HG03469 (cell line): ENCODE results near the gene RASD1.

Source experiments
- ATAC-seq: cut with Tn5 transposase; IDR thresholded peaks from one replicate; pipeline ENCODE4 v1.9.1; 2021; ENCODE audit warnings: mild to moderate bottlenecking, moderate library complexity, moderate number of reproducible peaks; ENCODE audit not compliant: unreplicated experiment

The RASD1 gene, protein sequence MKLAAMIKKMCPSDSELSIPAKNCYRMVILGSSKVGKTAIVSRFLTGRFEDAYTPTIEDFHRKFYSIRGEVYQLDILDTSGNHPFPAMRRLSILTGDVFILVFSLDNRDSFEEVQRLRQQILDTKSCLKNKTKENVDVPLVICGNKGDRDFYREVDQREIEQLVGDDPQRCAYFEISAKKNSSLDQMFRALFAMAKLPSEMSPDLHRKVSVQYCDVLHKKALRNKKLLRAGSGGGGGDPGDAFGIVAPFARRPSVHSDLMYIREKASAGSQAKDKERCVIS

DNA sequence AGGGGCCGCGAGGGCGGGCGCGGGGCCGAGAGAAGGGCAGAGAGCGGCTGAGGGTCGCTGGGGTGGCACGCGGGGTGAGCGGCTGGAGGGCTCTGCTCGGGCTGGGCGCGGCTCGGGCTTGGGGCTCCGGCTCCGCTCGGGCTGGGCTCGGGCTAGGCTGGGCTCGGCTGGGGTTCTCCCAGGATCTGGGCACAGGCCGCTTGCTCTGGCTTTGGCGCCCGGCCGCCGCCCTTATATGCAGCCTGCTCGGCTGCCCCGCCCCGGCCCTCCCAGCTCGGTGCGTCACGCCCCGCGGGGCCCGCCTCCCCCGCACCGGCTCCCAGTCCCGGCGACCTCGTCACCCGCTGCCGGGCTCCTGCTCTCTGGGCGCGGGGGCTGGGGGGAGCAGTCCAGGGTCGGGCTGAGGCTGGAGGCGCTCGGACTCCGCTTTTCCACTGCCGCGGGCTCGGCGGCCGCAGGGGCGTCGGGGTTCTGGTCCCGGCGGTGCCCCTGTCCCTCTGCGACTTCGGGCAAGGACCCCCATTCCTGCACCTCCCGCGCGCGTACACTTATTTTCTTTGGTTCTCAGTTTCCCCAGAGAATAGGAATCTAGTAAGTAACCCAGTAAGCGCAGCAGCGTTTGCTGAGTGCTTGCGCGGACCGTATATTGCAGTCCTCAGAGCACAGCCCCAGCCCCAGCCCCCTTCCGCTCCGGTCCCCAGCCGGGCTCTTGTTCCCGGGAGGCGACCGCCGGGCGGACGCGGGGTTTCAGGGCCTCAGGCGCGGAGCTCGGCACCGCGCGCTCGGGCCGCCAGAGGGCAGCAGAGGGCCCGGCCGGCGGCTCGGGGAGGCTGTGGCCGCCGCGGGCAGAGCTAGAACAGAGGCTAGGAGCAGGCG, at the start of gene RASD1:
Gene RASD1 (minus strand): TSS at position 207 of the 876 bp plus-strand sequence. CDS start 214 bp downstream, outside the sequence.
- ATAC-seq, result peak; percentile 54

- ATAC-seq, result no peak
These were observed 49.8 kb upstream of the RASD1 start for GRCh38 chr17:17545984-17546383.

GRCh38 chr17:17545031-17545820, 49.0 kb upstream of the RASD1 start:
- no peak for ATAC-seq

DNA sequence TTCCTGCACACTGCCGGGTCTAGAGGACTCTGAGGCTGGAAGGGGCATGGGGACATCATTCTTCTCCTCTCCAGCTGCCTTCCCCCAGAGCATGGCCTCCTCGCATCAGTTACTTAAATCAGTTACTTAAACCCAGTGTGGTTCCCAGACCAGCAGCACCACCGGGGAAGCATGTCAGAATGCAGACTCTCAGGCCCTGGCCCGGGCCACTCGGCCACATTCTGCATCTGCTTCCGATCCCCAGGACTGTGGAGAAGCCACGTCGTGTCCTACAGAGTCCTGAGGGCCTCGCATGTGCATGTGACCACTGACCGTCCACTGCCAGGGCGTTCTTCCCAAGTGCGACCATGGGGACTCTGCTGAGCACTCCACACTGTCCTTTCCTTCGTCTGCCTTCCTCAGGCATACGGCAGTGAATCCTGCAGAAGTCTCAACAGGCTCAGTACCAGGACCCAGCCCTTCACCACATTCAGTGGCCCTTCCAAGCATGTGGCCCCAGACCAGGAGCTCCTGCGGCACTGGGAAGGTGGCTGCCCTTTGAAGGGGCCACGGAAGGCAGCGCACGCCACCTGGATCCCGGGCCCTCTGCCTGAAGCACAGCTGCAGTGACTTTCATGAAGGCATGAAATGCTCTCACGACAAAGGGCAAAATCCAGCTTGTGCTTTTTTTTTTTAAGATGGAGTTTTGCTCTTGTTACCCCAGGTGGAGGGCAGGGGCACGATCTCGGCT, 46.9 kb upstream of the RASD1 start:
- no peak for ATAC-seq

GRCh38 chr17:17541640-17542001, 45.4 kb upstream of the RASD1 start:
- ATAC-seq, result no peak

- ATAC-seq, result no peak
These were observed 44.9 kb upstream of the RASD1 start for GRCh38 chr17:17540935-17541639.

- ATAC-seq, result no peak
These were observed 44.2 kb upstream of the RASD1 start for GRCh38 chr17:17540278-17540906.

DNA sequence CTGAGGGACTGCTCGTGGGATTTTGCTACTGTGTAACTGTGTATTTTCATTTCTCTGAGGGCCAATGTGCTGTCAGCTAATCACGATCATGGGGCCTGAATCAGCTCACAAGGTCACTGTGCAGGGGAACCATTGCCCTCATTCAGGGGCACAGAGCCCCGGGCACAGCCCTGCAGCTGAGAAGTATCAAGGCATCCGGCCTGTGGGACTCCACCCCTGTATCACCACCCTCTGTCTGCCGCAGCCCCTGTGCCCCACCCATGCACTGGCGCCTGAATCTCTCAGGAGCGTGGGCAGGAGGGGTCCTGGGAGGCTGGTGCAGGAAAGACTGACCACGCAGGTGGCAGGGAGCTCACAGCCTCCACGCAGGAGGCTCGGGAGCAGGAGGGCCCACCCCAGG, 43.4 kb upstream of the RASD1 start:
- ATAC-seq, result no peak

- no peak for ATAC-seq
These were observed 42.5 kb upstream of the RASD1 start for GRCh38 chr17:17538417-17539391.

DNA sequence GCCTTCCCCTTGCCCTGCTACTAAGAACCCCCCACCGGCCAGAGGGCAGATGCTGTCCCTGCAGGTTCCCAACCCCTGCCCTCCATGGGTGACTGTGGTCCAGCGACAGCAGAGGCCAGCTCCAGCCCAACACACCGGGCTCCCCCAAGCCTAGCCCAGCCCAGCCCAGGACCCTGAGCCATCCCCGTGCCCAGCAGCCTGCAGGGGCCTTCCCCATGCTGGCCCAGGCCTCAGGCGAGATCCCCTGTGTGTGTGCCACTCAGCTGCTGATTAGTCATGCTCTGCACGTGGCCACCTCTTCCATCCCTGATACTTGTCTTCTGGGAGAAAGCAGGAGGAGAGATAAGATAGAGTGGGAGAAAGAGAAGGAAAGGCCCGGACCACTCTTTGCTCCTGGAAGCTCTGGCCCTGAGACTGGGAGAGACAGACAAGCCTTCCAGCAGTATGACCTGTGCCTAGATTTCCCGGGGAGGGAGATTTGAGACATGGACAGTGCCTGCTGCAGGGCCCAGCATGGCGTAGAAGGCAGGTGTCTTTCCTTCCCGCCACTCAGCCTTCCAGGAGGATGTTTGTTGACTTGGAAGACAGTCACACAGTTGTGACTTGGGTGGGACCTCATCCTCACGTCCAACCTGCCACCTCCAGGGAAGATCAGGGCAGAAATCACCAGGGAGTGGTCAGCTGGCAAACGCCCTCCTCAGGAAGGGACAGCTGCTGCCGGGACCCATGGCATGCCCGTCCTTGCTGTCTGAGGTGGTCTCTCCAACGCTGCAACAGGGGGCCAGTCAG, 41.3 kb upstream of the RASD1 start:
- no peak for ATAC-seq

- ATAC-seq, result no peak
These were observed 40.5 kb upstream of the RASD1 start for GRCh38 chr17:17536702-17537101.

DNA sequence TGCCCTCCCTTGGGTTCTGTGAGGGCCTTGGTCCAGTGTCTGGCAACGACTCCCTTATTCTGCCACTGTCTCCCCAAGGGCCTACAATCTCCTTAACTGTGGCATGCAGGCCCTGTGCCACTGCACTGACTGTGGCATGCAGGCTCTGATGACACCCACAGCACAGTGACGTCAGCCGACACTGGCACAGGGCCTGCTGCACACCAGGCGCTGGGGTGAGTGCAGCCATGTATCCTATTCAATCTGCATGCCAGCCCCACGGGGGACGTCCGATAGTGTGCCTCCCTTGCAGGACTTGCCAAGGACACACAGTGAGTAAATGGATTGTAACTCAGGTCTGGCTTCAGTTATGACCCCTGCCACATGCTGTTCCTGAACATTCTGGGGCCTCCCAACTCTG, 39.8 kb upstream of the RASD1 start:
- ATAC-seq, result no peak

- no peak for ATAC-seq
These were observed 37.8 kb upstream of the RASD1 start for GRCh38 chr17:17533901-17534441.

- no peak for ATAC-seq
These were observed 36.8 kb upstream of the RASD1 start for GRCh38 chr17:17532991-17533390.

- no peak for ATAC-seq
These were observed 35.0 kb upstream of the RASD1 start for GRCh38 chr17:17531156-17531555.

DNA sequence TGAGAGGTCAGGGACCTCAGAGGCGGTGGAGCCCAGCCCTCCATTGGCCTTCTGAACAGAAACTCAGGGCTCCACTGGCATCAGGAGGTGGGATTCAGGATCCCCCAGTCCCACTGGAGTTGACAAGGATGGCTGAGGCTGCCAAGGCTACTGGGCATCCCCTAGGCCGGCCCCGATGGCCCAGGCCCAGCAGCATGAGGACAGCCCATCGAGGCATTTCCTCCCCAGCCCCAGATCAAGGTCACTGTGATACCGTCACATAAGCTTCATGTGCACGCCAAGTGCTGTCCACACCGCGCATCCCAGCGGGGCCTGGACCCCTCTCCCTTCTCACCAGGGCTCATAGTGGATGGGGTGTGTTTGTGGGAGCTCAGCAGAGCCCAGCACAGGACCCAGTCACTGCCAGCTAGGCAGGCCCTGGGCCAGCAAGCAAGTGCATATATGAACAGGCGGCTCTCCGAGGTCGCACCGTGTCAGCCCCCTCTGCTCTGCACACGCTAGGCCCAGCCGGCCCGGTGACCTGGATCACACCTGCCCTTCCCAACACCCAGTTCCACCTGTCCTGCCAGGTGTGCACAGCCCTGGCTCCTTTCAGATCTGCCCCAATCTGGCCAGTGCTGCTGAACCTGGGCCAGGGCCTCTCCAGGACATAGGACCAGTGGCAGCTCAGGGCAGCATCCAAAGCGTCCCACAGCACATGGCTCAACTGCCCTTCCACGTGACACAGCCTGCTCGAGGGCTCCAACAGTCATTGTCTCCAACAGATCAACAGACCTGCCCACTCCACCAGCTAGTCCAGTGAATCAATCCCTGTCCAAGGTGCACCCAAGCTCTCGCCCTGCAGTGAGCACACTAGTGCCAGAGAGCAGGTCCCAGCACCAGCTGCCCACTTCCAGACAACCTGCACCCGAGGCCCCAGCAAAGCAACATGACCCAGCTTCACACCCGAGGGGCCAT, 32.8 kb upstream of the RASD1 start:
- ATAC-seq, result no peak
